ENCODE results near the gene ASIC3.

GRCh38 chr7:151064993-151065392 is 16.7 kb downstream of the ASIC3 start:
- TF ChIP-seq CTCF (IDR thresholded peaks at IDR 0.05) = no peak
- TF ChIP-seq POLR2A (IDR thresholded peaks at IDR 0.05) = no peak

Data from transverse colon (tissue), 3 donors.